Endothelial cell (in vitro differentiated cells): Measurements from ENCODE around the gene KIF16B. TPM values are rescaled to one million over a fixed set of nuclear protein-coding genes. Genes with fewer than 3 reads are reported as not detected.

ENCODE experiments used
- DNase-seq: peaks from one replicate; pipeline ENCODE4 v3.0.0; 2021; ENCODE audit warnings: low spot score
- H3K27ac Mint-ChIP-seq: one replicate; pipeline ENCODE4 v1.8.0; 2021; ENCODE audit warnings: mixed read lengths, inconsistent platforms; ENCODE audit not compliant: unreplicated experiment
- H3K27me3 Mint-ChIP-seq: one replicate; pipeline ENCODE4 v1.8.0; 2021; ENCODE audit warnings: mild to moderate bottlenecking, moderate library complexity, mixed read lengths, inconsistent platforms; ENCODE audit not compliant: unreplicated experiment
- H3K36me3 Mint-ChIP-seq: one replicate; pipeline ENCODE4 v1.8.0; 2021; ENCODE audit warnings: mild to moderate bottlenecking, low read depth, mixed read lengths, inconsistent platforms; ENCODE audit not compliant: unreplicated experiment
- H3K4me1 Mint-ChIP-seq: one replicate; pipeline ENCODE4 v1.8.0; 2021; ENCODE audit warnings: mild to moderate bottlenecking, mixed read lengths, inconsistent platforms; ENCODE audit not compliant: unreplicated experiment
- H3K4me3 Mint-ChIP-seq: one replicate; pipeline ENCODE4 v1.8.0; 2021; ENCODE audit warnings: mild to moderate bottlenecking, mixed read lengths, inconsistent platforms; ENCODE audit not compliant: unreplicated experiment
- H3K9me3 Mint-ChIP-seq: one replicate; pipeline ENCODE4 v1.8.0; 2021; ENCODE audit warnings: mixed read lengths, inconsistent platforms; ENCODE audit not compliant: unreplicated experiment
- total RNA-seq: library from RNA; stranded (reverse); fragmentation: NEBNext Ultra II Directional; extraction: Animal tissue kit (Norgen Biotek cat#: 25700); gene quantifications from one replicate; pipeline ENCODE4 v1.2.1, GENCODE V29; 2021; ENCODE audit not compliant: unreplicated experiment
- TF ChIP-seq, protein P1 (sequence below): fragments of 200-600 bp; sonication (generic); IDR thresholded peaks from one replicate; pipeline ENCODE4 v1.5.0; 2021; ENCODE audit warnings: antibody characterized with exemption; ENCODE audit not compliant: unreplicated experiment

KIF16B gene
- total RNA-seq, 1 donor from 2014 or later: 10.5 TPM

DNA sequence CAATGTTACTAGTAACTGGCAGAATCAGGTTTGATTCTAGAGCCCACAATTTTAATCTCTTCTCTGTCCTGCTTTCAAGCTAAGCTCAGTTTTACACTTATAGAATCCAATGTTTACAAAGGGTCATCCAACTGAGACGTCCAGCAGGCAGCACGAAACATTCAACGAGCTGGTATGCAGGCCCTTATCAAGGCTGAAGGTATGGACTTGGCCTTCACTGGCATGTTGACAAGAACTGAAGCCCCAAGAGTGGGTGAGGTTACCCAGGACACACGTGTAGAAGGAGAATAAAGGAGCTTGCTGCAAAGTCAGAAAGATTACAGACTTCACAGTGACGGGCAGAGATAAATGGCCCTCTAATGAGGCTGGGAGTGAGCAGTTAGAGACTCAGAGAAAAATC, 187.4 kb downstream of the KIF16B start:
- Mint-ChIP-seq H3K4me1 (peaks cover 3% of the 10 kb centered on the region), H3K4me3 (no peak overlapping the region), H3K9me3 (no peaks in the 10 kb centered on the region), H3K27ac (no peak overlapping the region), H3K27me3 (no peaks in the 10 kb centered on the region), H3K36me3 (peaks cover 6% of the 10 kb centered on the region)
- TF ChIP-seq, protein P1, sequence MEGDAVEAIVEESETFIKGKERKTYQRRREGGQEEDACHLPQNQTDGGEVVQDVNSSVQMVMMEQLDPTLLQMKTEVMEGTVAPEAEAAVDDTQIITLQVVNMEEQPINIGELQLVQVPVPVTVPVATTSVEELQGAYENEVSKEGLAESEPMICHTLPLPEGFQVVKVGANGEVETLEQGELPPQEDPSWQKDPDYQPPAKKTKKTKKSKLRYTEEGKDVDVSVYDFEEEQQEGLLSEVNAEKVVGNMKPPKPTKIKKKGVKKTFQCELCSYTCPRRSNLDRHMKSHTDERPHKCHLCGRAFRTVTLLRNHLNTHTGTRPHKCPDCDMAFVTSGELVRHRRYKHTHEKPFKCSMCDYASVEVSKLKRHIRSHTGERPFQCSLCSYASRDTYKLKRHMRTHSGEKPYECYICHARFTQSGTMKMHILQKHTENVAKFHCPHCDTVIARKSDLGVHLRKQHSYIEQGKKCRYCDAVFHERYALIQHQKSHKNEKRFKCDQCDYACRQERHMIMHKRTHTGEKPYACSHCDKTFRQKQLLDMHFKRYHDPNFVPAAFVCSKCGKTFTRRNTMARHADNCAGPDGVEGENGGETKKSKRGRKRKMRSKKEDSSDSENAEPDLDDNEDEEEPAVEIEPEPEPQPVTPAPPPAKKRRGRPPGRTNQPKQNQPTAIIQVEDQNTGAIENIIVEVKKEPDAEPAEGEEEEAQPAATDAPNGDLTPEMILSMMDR: no peak
- no peak for DNase-seq

DNA sequence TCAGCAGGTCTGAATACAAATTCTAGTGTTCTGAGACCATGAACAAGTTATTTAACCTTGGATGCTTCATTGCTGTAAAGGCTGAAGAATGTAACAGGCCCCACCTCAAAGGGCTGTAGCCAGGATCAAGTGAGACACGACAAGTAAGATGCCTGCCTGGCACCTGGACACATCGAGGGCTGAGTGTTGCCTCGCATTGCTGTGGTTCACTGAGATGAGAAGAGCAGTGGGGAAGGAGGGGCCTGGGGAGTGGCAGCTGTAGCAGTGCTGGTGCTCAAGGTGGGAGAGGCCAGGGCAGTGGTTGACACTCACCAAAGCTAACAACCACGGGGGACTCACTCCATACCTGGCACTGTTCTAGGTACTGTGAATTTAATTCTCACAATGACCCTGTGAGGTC, 187.8 kb downstream of the KIF16B start:
- peaks cover 3% of the 10 kb centered on the region for H3K36me3 Mint-ChIP-seq
- TF ChIP-seq, protein P1: no peak
- no peaks in the 10 kb centered on the region for H3K27me3 Mint-ChIP-seq
- no peaks in the 10 kb centered on the region for H3K4me1 Mint-ChIP-seq
- no peak overlapping the region for H3K4me3 Mint-ChIP-seq
- no peak overlapping the region for H3K27ac Mint-ChIP-seq
- no peaks in the 10 kb centered on the region for H3K9me3 Mint-ChIP-seq
- no peak for DNase-seq

DNA sequence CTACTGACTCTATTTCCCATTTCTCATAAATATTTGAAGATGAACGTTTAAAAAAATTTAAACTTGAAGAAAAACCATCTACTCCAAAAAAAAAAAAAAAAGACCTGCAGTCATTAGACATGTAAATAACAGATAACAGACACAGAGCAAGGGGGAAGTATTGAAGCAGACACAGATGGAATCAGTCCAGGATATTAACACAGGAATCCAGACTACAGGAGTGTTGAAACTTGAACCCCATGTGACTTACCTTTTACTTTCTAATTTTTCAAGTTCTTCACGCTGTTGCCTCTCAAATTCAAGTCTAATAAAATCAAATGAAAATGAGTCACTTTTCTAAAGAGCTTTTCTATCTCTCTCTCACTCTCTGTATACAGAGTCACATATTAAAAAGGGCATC, 191.8 kb downstream of the KIF16B start:
- Mint-ChIP-seq H3K4me3 (no peak overlapping the region), H3K9me3 (no peaks in the 10 kb centered on the region), H3K36me3 (peaks cover 11% of the 10 kb centered on the region), H3K4me1 (peaks cover 8% of the 10 kb centered on the region), H3K27ac (no peak overlapping the region), H3K27me3 (peaks cover 1% of the 10 kb centered on the region)
- TF ChIP-seq, protein P1: no peak
- no peak for DNase-seq

DNA sequence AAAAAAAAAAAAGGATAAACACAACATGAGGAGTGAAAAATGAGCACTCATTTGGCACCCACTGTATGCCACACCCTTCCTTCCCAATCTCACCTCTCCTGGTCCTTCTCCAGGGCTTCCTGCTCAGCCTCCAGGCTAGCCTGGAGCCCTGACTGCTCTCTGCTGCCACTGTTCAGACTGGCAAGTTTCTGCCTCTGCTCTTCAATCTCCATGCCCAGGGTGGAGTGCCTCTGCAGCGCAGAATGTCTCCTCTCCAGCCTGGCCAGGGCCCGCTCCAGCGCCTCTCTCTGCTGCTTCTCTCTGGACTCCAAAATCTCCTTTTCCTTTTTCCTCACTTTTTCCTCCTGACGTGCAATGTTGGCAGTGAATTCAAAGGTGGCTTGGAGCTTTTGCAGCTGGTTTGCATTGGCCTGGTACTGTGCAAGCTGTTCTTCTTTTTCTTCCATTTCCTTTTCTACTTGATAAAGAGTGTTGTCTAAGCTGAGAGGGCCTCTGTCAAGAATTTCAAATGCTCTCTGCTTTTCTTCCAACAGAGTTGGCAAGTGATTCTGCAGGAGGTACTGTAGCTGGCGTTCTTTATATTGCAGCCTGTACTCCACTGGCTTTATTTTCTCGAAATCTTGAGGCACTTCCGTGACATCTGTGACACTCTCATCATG, 194.4 kb downstream of the KIF16B start:
- Mint-ChIP-seq H3K27me3 (peaks cover 1% of the 10 kb centered on the region), H3K36me3 (peaks cover 16% of the 10 kb centered on the region), H3K4me3 (no peak overlapping the region), H3K9me3 (no peaks in the 10 kb centered on the region), H3K27ac (no peak overlapping the region), H3K4me1 (peaks cover 8% of the 10 kb centered on the region)
- DNase-seq: no peak
- TF ChIP-seq, protein P1: no peak

DNA sequence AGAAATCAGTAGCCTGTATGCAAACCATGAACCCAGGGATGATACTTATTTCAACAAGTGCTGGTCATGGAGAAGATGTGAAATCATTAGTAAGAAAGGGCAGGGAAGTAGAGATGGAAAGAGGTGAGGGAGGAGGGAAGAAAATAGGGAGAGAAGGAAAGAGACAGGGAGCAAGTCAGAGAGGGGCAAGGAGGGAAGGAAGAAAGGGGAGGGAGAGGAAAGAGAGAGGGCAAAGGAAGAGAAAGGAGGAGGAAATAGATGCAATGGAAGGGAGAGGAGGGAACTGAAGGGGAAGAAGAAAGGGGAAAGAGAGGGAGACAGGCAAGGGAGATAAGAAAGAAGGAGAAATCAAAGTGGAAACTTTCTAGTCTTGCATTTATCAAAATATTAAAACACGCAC, 195.1 kb downstream of the KIF16B start:
- Mint-ChIP-seq H3K4me1 (peaks cover 8% of the 10 kb centered on the region), H3K4me3 (no peak overlapping the region), H3K27ac (no peak overlapping the region), H3K36me3 (peaks cover 16% of the 10 kb centered on the region), H3K27me3 (peaks cover 1% of the 10 kb centered on the region), H3K9me3 (no peaks in the 10 kb centered on the region)
- TF ChIP-seq, protein P1: no peak
- DNase-seq: no peak
